ENCODE results near the gene RAB11FIP2. TPM values are rescaled to one million over a fixed set of nuclear protein-coding genes. Genes with fewer than 3 reads are reported as not detected.

RAB11FIP2 gene
- total RNA-seq, 2 experiments from 2014 or later, result 8.2 to 9.1 TPM

GRCh38 chr10:117988814-117989213, 57.9 kb downstream of the RAB11FIP2 start:
- ChIA-PET POLR2A (no interaction called here), CTCF (no interaction called here)

GRCh38 chr10:117987244-117987909, 59.4 kb downstream of the RAB11FIP2 start:
- POLR2A ChIA-PET, result no interaction called here

GRCh38 chr10:117983961-117984360, 62.8 kb downstream of the RAB11FIP2 start:
- ChIA-PET POLR2A (no interaction called here), CTCF (no interaction called here)

More at GRCh38 chr10:117987244-117987909, 59.4 kb downstream of the RAB11FIP2 start:
- CTCF ChIA-PET, result no interaction called here

- ChIA-PET CTCF (no interaction called here), POLR2A (no interaction called here)
Observed at GRCh38 chr10:117980755-117981702, 65.7 kb downstream of the RAB11FIP2 start.

- CTCF ChIA-PET, result no interaction called here
- POLR2A ChIA-PET, result no interaction called here
Observed at GRCh38 chr10:117980216-117980615, 66.5 kb downstream of the RAB11FIP2 start.

- POLR2A ChIA-PET, result no interaction called here
Observed at GRCh38 chr10:117972168-117972837, 74.4 kb downstream of the RAB11FIP2 start.

GRCh38 chr10:117970962-117971361, 75.8 kb downstream of the RAB11FIP2 start:
- ChIA-PET CTCF (no interaction called here), POLR2A (no interaction called here)

More at GRCh38 chr10:117972168-117972837, 74.4 kb downstream of the RAB11FIP2 start:
- CTCF ChIA-PET, result no interaction called here

GRCh38 chr10:117969592-117969991, 77.1 kb downstream of the RAB11FIP2 start:
- ChIA-PET CTCF (no interaction called here), POLR2A (no interaction called here)

GRCh38 chr10:117968354-117969182, 78.2 kb downstream of the RAB11FIP2 start:
- CTCF ChIA-PET, result no interaction called here

GRCh38 chr10:117967149-117967650, 79.5 kb downstream of the RAB11FIP2 start:
- POLR2A ChIA-PET, result no interaction called here

More at GRCh38 chr10:117968354-117969182, 78.2 kb downstream of the RAB11FIP2 start:
- POLR2A ChIA-PET, result no interaction called here

GRCh38 chr10:117965984-117966383, 80.8 kb downstream of the RAB11FIP2 start:
- CTCF ChIA-PET, result no interaction called here

More at GRCh38 chr10:117967149-117967650, 79.5 kb downstream of the RAB11FIP2 start:
- CTCF ChIA-PET, result no interaction called here

GRCh38 chr10:117964536-117964935, 82.2 kb downstream of the RAB11FIP2 start:
- CTCF ChIA-PET, result interaction anchor here (0.7 kb wide), 1 partner anchor 1790 kb away, joined by 3 read pairs; no protein-coding TSS in a partner anchor
- POLR2A ChIA-PET, result no interaction called here

More at GRCh38 chr10:117965984-117966383, 80.8 kb downstream of the RAB11FIP2 start:
- POLR2A ChIA-PET, result no interaction called here

- ChIA-PET POLR2A (no interaction called here), CTCF (no interaction called here)
Observed at GRCh38 chr10:117960345-117960935, 86.3 kb downstream of the RAB11FIP2 start.

- CTCF ChIA-PET, result no interaction called here
Observed at GRCh38 chr10:117956972-117957371, 89.8 kb downstream of the RAB11FIP2 start.

GRCh38 chr10:117955176-117955575, 91.6 kb downstream of the RAB11FIP2 start:
- ChIA-PET POLR2A (no interaction called here), CTCF (no interaction called here)

More at GRCh38 chr10:117956972-117957371, 89.8 kb downstream of the RAB11FIP2 start:
- POLR2A ChIA-PET, result no interaction called here

All from activated CD8-positive, alpha-beta memory T cell treated with anti-CD3 and anti-CD28 coated beads for 36 hours (primary cell).